Spleen (tissue), 11 donors: ENCODE measurements around the gene TTLL11. TPM values are rescaled to one million over a fixed set of nuclear protein-coding genes. Genes with fewer than 3 reads are reported as not detected.

ENCODE experiments used
- DNase-seq: peaks from one replicate; pipeline ENCODE4 v3.0.0-alpha.2; 2020
- H3K27ac ChIP-seq, 8 donors: fragments of 200-600 bp; sonication (generic) in 7 of 8; 1 replicate in 4 of 8; 2 replicates in 4 of 8; pipeline versions ENCODE4 v1.5.0 to v1.8.0; 2016 to 2021; ENCODE audit warnings: inconsistent platforms in 4 of 8, mild to moderate bottlenecking in 4 of 8, moderate library complexity in 1 of 8
- H3K27me3 ChIP-seq, 7 donors: fragments of 200-600 bp; sonication (generic) in 6 of 7; replicated peaks in 1 of 7; 1 replicate in 4 of 7; 2 replicates in 3 of 7; pipeline versions ENCODE4 v1.5.0 to v1.8.0; 2016 to 2021; ENCODE audit warnings: inconsistent platforms in 3 of 7, mild to moderate bottlenecking in 1 of 7
- H3K36me3 ChIP-seq, 6 donors: fragments of 200-600 bp; sonication (generic) in 5 of 6; 1 replicate in 4 of 6; 2 replicates in 2 of 6; pipeline versions ENCODE4 v1.5.0 to v1.8.0; 2016 to 2021; ENCODE audit warnings: inconsistent platforms in 2 of 6
- H3K4me1 ChIP-seq, 6 donors: fragments of 200-600 bp; sonication (generic) in 5 of 6; 1 replicate in 3 of 6; 2 replicates in 3 of 6; pipeline versions ENCODE4 v1.5.0 to v1.8.0; 2016 to 2021; ENCODE audit warnings: inconsistent platforms in 3 of 6
- H3K4me3 ChIP-seq, 8 donors: fragments of 200-600 bp; sonication (generic) in 7 of 8; 1 replicate in 4 of 8; 2 replicates in 4 of 8; pipeline versions ENCODE4 v1.5.0 to v1.8.0; 2016 to 2021; ENCODE audit warnings: inconsistent platforms in 4 of 8, mild to moderate bottlenecking in 4 of 8, moderate library complexity in 2 of 8
- H3K9me3 ChIP-seq, 8 donors: fragments of 200-600 bp; sonication (generic) in 7 of 8; 1 replicate in 4 of 8; 2 replicates in 4 of 8; pipeline versions ENCODE4 v1.5.0 to v1.8.0; 2016 to 2021; ENCODE audit warnings: inconsistent platforms in 4 of 8
- CTCF ChIP-seq, 11 experiments: fragments of 200-600 bp in 7 of 11; fragments of 450-650 bp in 4 of 11; sonication (generic) in 4 of 11; IDR thresholded peaks in 8 of 11; conservative IDR thresholded peaks in 3 of 11; 1 replicate in 7 of 11; 2 replicates in 4 of 11; pipeline versions ENCODE4 v1.4.0 to v1.8.0; 2016 to 2021; ENCODE audit warnings: antibody characterized with exemption in 11 of 11, inconsistent platforms in 4 of 11, mild to moderate bottlenecking in 1 of 11
- POLR2A ChIP-seq, 3 donors: fragments of 450-650 bp; IDR thresholded peaks; one replicate each; pipeline ENCODE4 v1.5.1; 2017; ENCODE audit warnings: antibody characterized with exemption in 3 of 3, mild to moderate bottlenecking in 1 of 3
- POLR2AphosphoS5 ChIP-seq, 3 donors: sonication (generic); formaldehyde crosslinking; IDR thresholded peaks; one replicate each; pipeline ENCODE4 v1.5.1; 2017; ENCODE audit warnings: antibody characterized with exemption in 3 of 3
- WGBS, 5 donors: extraction: QIAGEN DNeasy Blood & Tissue Kit in 3 of 5; methylation state at CpG; one replicate each; pipeline versions ENCODE4 v1.1.5 to v1.1.7; 2013 to 2018; 5-methylcytosine and 5-hydroxymethylcytosine counted together
- intact Hi-C: fragments of 100-400 bp; cut with DNase I; formaldehyde crosslinking; loops from one replicate; pipeline ENCODE4 v1.15.0; 2023; ENCODE audit warnings: low total_unique reads
- polyA plus RNA-seq, 3 donors: library from polyadenylated mRNA; stranded (reverse); fragments of 200-250 nt; gene quantifications; one replicate each; pipeline ENCODE4 v1.2.1, GENCODE V29; 2013
- total RNA-seq, 7 donors: library from RNA; depleted of rRNA in 3 of 7; stranded (reverse); fragments of >200 nt in 3 of 7; fragmentation: NEBNext Ultra II Directional in 4 of 7; extraction: Animal tissue kit (Norgen Biotek cat#: 25700) in 4 of 7; gene quantifications; one replicate each; pipeline versions ENCODE4 v1.1.0 to v1.2.1, GENCODE V29; 2016 to 2021
- donor health status: healthy with polysubstance abuse.
- donor health status: DM: no; HTN: no; CAD: no; lungs with moderate emphysema.
- donor health status: DM: no; HTN: no; CAD: no.
- donor health status: Bipolar disorder and iron deficiency.
- donor health status: healthy.
- donor health status: DM: no; HTN: no; CAD: no.
- donor health status: DM: yes; HTN: yes; CAD: no.

TTLL11 gene
- total and polyA plus RNA-seq, 10 donors, result 1.6 to 12.8 (median 7.3) TPM

GRCh38 chr9:121860213-121860612 is 232.9 kb downstream of the TTLL11 start:
- intact Hi-C loops, result no loop called here
- WGBS, 5 donors, result 88 to 96% (median 90%) methylated on average over 3 of the region's 3 CpGs
- H3K27ac ChIP-seq, result no peak overlapping the region

GRCh38 chr9:121859646-121860045 is 233.5 kb downstream of the TTLL11 start:
- DNase-seq, result no peak
- H3K36me3 ChIP-seq, result no peaks in the 10 kb centered on the region
- no peak overlapping the region for H3K4me3 ChIP-seq
- peaks cover 0 to 11% (median 0%) of the 10 kb centered on the region in 6 donors for H3K4me1 ChIP-seq
- no peaks in the 10 kb centered on the region for H3K27me3 ChIP-seq
- intact Hi-C loops, result no loop called here
- no peaks in the 10 kb centered on the region for H3K9me3 ChIP-seq
- no peak overlapping the region for H3K27ac ChIP-seq
- 84 to 96% (median 87%) methylated on average over 6 of the region's 6 CpGs for WGBS, 5 donors
- no peak for TF ChIP-seq CTCF (IDR thresholded peaks at IDR 0.05 in 8 of 11, conservative IDR thresholded peaks at IDR 0.05 in 3 of 11)
- no peak for TF ChIP-seq POLR2AphosphoS5 (IDR thresholded peaks at IDR 0.05)

More at GRCh38 chr9:121860213-121860612, 232.9 kb downstream of the TTLL11 start:
- no peaks in the 10 kb centered on the region for H3K9me3 ChIP-seq
- no peak for DNase-seq
- no peaks in the 10 kb centered on the region for H3K36me3 ChIP-seq
- TF ChIP-seq POLR2AphosphoS5 (IDR thresholded peaks at IDR 0.05) (no peak), POLR2A (IDR thresholded peaks at IDR 0.05) (no peak), CTCF (IDR thresholded peaks at IDR 0.05 in 8 of 11, conservative IDR thresholded peaks at IDR 0.05 in 3 of 11) (no peak)
- H3K4me1 ChIP-seq, result peaks cover 0 to 11% (median 0%) of the 10 kb centered on the region in 6 donors
- H3K27me3 ChIP-seq, result no peaks in the 10 kb centered on the region
- no peak overlapping the region for H3K4me3 ChIP-seq

GRCh38 chr9:121858788-121859187 is 234.3 kb downstream of the TTLL11 start:
- Histone ChIP-seq H3K27me3 (no peaks in the 10 kb centered on the region), H3K36me3 (no peaks in the 10 kb centered on the region), H3K9me3 (no peaks in the 10 kb centered on the region), H3K4me3 (no peak overlapping the region), H3K4me1 (peaks cover 0 to 11% (median 0%) of the 10 kb centered on the region in 6 donors), H3K27ac (no peak overlapping the region)
- 77 to 91% (median 79%) methylated on average over 8 of the region's 8 CpGs for WGBS, 5 donors
- intact Hi-C loops, result no loop called here
- DNase-seq, result no peak
- TF ChIP-seq POLR2AphosphoS5 (IDR thresholded peaks at IDR 0.05), result no peak
- TF ChIP-seq CTCF (IDR thresholded peaks at IDR 0.05 in 8 of 11, conservative IDR thresholded peaks at IDR 0.05 in 3 of 11), result no peak
- TF ChIP-seq POLR2A (IDR thresholded peaks at IDR 0.05), result no peak

GRCh38 chr9:121857928-121858327 is 235.2 kb downstream of the TTLL11 start:
- DNase-seq, result no peak
- intact Hi-C loops, result no loop called here
- no peaks in the 10 kb centered on the region for H3K27me3 ChIP-seq
- peaks cover 0 to 19% (median 3%) of the 10 kb centered on the region in 6 donors for H3K4me1 ChIP-seq
- H3K36me3 ChIP-seq, result no peaks in the 10 kb centered on the region
- H3K27ac ChIP-seq, result no peak overlapping the region
- no peak overlapping the region for H3K4me3 ChIP-seq
- TF ChIP-seq POLR2AphosphoS5 (IDR thresholded peaks at IDR 0.05) (no peak), POLR2A (IDR thresholded peaks at IDR 0.05) (no peak), CTCF (IDR thresholded peaks at IDR 0.05 in 8 of 11, conservative IDR thresholded peaks at IDR 0.05 in 3 of 11) (no peak)
- WGBS, 5 donors, result 79 to 91% (median 80%) methylated on average over 9 of the region's 9 CpGs
- H3K9me3 ChIP-seq, result no peaks in the 10 kb centered on the region
